SK-N-SH (cell line): ENCODE data around the gene ERAL1. TPM values are rescaled to one million over a fixed set of nuclear protein-coding genes. Genes with fewer than 3 reads are reported as not detected.
A peak's percentile ranks its signal among the peaks of the same experiment; 100 is the strongest.

ENCODE experiments used
- CTCF ChIA-PET: fragments of 300-600, 350-600 bp; formaldehyde crosslinking; extraction: SDS; loops from one replicate; lab custom pipeline; 2021; lab: Yijun Ruan, JAX
- POLR2A ChIA-PET: fragments of 350-600 bp; sonication (Branson Sonifier 250); formaldehyde crosslinking; extraction: SDS; loops from one replicate; lab custom pipeline; 2020; ENCODE audit warnings: antibody characterized with exemption, inconsistent platforms; lab: Yijun Ruan, JAX
- DNase-seq: peaks from one replicate; pipeline ENCODE4 v3.0.0; 2012
- H2AFZ ChIP-seq: fragments of 200-600 bp; sonication (generic); 2 replicates; pipeline ENCODE4 v1.8.1; 2016; ENCODE audit warnings: antibody characterized with exemption, mild to moderate bottlenecking, low read depth
- H3F3A ChIP-seq: fragments of 200-600 bp; sonication (generic); replicated peaks from 2 replicates; pipeline ENCODE3; 2016; ENCODE audit warnings: antibody characterized with exemption, mild to moderate bottlenecking; ENCODE audit not compliant: insufficient read depth
- H3K27ac ChIP-seq, 2 experiments: fragments of 200-500 bp in 1 of 2; fragments of 200-600 bp in 1 of 2; sonication (Bioruptor generic) in 1 of 2; sonication (generic), shearing (Covaris generic) in 1 of 2; 2 replicates each; pipeline versions ENCODE4 v1.5.1 to v1.6.1; 2014 to 2016; ENCODE audit warnings: low read depth in 2 of 2, inconsistent platforms in 1 of 2, low read length in 1 of 2, mild to moderate bottlenecking in 1 of 2, mixed read lengths in 1 of 2
- H3K27me3 ChIP-seq: fragments of 200-600 bp; sonication (generic), shearing (Covaris generic); 2 replicates; pipeline ENCODE4 v1.6.1; 2016; ENCODE audit warnings: mixed run types; ENCODE audit not compliant: insufficient read depth
- H3K36me3 ChIP-seq, 2 experiments: fragments of 200-500 bp in 1 of 2; fragments of 200-600 bp in 1 of 2; sonication (Bioruptor generic) in 1 of 2; sonication (generic) in 1 of 2; replicated peaks in 1 of 2; 2 replicates each; pipeline versions ENCODE3 to v1.5.1; 2014 to 2016; ENCODE audit warnings: low read length in 1 of 2, mild to moderate bottlenecking in 1 of 2; ENCODE audit not compliant: insufficient read depth in 2 of 2, control insufficient read depth in 1 of 2
- H3K4me1 ChIP-seq, 2 experiments: fragments of 200-500 bp in 1 of 2; fragments of 200-600 bp in 1 of 2; sonication (Bioruptor generic) in 1 of 2; sonication (generic), shearing (Covaris generic) in 1 of 2; 2 replicates each; pipeline versions ENCODE4 v1.5.1 to v1.6.1; 2014 to 2016; ENCODE audit warnings: low read depth in 1 of 2, low read length in 1 of 2, mixed run types in 1 of 2; ENCODE audit not compliant: insufficient read depth in 2 of 2, control insufficient read depth in 1 of 2
- H3K4me2 ChIP-seq: fragments of 200-600 bp; sonication (generic), shearing (Covaris generic); 2 replicates; pipeline ENCODE4 v1.6.1; 2017; ENCODE audit warnings: mixed run types
- H3K4me3 ChIP-seq, 2 experiments: fragments of 200-500 bp in 1 of 2; fragments of 200-600 bp in 1 of 2; sonication (Bioruptor generic) in 1 of 2; sonication (generic), shearing (Covaris generic) in 1 of 2; 2 replicates each; pipeline versions ENCODE4 v1.5.1 to v1.8.1; 2014 to 2016; ENCODE audit warnings: low read depth in 2 of 2, inconsistent platforms in 1 of 2, low read length in 1 of 2, mild to moderate bottlenecking in 1 of 2, mixed read lengths in 1 of 2, moderate library complexity in 1 of 2
- H3K79me2 ChIP-seq: fragments of 200-600 bp; sonication (generic); 2 replicates; pipeline ENCODE4 v1.8.1; 2017; ENCODE audit warnings: mild to moderate bottlenecking; ENCODE audit not compliant: insufficient read depth
- H3K9ac ChIP-seq: fragments of 200-600 bp; sonication (generic); 2 replicates; pipeline ENCODE4 v1.6.1; 2017; ENCODE audit warnings: mixed run types
- H3K9me2 ChIP-seq: fragments of 200-600 bp; sonication (generic); 2 replicates; pipeline ENCODE4 v1.6.1; 2017; ENCODE audit warnings: mixed run types
- H3K9me3 ChIP-seq: fragments of 200-600 bp; sonication (generic); 2 replicates; pipeline ENCODE4 v1.6.1; 2017; ENCODE audit warnings: mixed run types, mild to moderate bottlenecking, moderate library complexity
- H4K20me1 ChIP-seq: fragments of 200-600 bp; sonication (generic); 2 replicates; pipeline ENCODE4 v1.6.1; 2017; ENCODE audit warnings: mild to moderate bottlenecking, mixed run types; ENCODE audit not compliant: insufficient read depth
- EZH2phosphoT487 ChIP-seq: fragments of 200-600 bp; sonication (generic); IDR thresholded peaks from 2 replicates; pipeline ENCODE4 v1.6.1; 2017; ENCODE audit warnings: low read depth, mixed run types, mild to moderate bottlenecking, antibody characterized with exemption, moderate library complexity, borderline replicate concordance
- GABPA ChIP-seq: IDR thresholded peaks from 2 replicates; pipeline ENCODE4 v1.4.0; 2012; ENCODE audit warnings: low read depth, mild to moderate bottlenecking
- GATA2 ChIP-seq: sonication (generic); formaldehyde crosslinking; IDR thresholded peaks from 2 replicates; pipeline ENCODE4 v1.5.0; 2020; ENCODE audit warnings: mild to moderate bottlenecking, missing genetic modification reagents
- MXI1 ChIP-seq: IDR thresholded peaks from 2 replicates; pipeline ENCODE4 v1.6.1; 2012; ENCODE audit warnings: mild to moderate bottlenecking, low read depth, low read length, improper control_type of control experiment
- NFIC ChIP-seq: IDR thresholded peaks from 2 replicates; pipeline ENCODE4 v1.4.0; 2012; ENCODE audit warnings: borderline replicate concordance
- PBX3 ChIP-seq: IDR thresholded peaks from 2 replicates; pipeline ENCODE4; 2012
- REST ChIP-seq: IDR thresholded peaks from 2 replicates; pipeline ENCODE4 v1.6.1; 2012; ENCODE audit warnings: mild to moderate bottlenecking, low read depth, low read length, moderate library complexity
- RFX5 ChIP-seq: IDR thresholded peaks from 2 replicates; pipeline ENCODE4 v1.6.1; 2012; ENCODE audit warnings: mild to moderate bottlenecking, improper control_type of control experiment, low read length
- SMC3 ChIP-seq: IDR thresholded peaks from 2 replicates; pipeline ENCODE4 v1.6.1; 2012; ENCODE audit warnings: low read depth, low read length, improper control_type of control experiment
- TAF1 ChIP-seq: IDR thresholded peaks from 2 replicates; pipeline ENCODE4 v1.6.1; 2012; ENCODE audit warnings: low read depth, mild to moderate bottlenecking, low read length, moderate library complexity, borderline replicate concordance
- TCF12 ChIP-seq: IDR thresholded peaks from 2 replicates; pipeline ENCODE4 v1.4.0; 2012
- ZBTB33 ChIP-seq: IDR thresholded peaks from 2 replicates; pipeline ENCODE4 v1.4.0; 2012; ENCODE audit warnings: low read depth, borderline replicate concordance
- WGBS: methylation state at CpG from one replicate; pipeline ENCODE4 v1.1.6; 2017; ENCODE audit warnings: low lambda C conversion rate; 5-methylcytosine and 5-hydroxymethylcytosine counted together
- polyA plus RNA-seq, 3 experiments: library from polyadenylated mRNA; depleted of rRNA; stranded (reverse); fragments of >200 nt; gene quantifications; 2 replicates each; pipeline ENCODE4 v1.2.3, GENCODE V29; 2012
- TF ChIP-seq, protein P1 (sequence below): IDR thresholded peaks from 2 replicates; pipeline ENCODE4 v1.4.0; 2012; ENCODE audit warnings: low read depth, borderline replicate concordance

The ERAL1 gene
- polyA plus RNA-seq, 1 of the 3 experiments (the other 2 are of a cell fraction): 57.3 TPM

GRCh38 chr17:28883967-28884702 lies 29.3 kb downstream of the ERAL1 start:
- H3K9me3 ChIP-seq: no peaks in the 10 kb centered on the region
- no peak overlapping the region for H3K4me2 ChIP-seq
- no peak overlapping the region for H2AFZ ChIP-seq
- H4K20me1 ChIP-seq: 0 out of 2 replicates have a peak, but pooled peaks cover 3% of the 10 kb centered on the region
- no peak overlapping the region for H3K4me3 ChIP-seq
- no peaks in the 10 kb centered on the region for H3K27me3 ChIP-seq
- H3K27ac ChIP-seq: no peak overlapping the region
- ChIA-PET CTCF (interaction anchor here (0.9 to 1.7 kb wide), 4 partner anchors 8 to 120 kb away, joined by 3 to 8 read pairs (median 4); no protein-coding TSS in a partner anchor), POLR2A (no interaction called here)
- 91% methylated on average over 18 of the region's 27 CpGs for WGBS
- H3F3A ChIP-seq: no peaks in the 10 kb centered on the region
- no peaks in the 10 kb centered on the region for H3K4me1 ChIP-seq
- no peak overlapping the region for H3K9ac ChIP-seq
- H3K36me3 ChIP-seq: peaks cover 12 to 61% of the 10 kb centered on the region in 2 experiments
- TF ChIP-seq ZBTB33 (no peak), RFX5 (no peak), GATA2 (CRISPR knock-in tag) (no peak), REST (no peak), EZH2phosphoT487 (no peak), MXI1 (no peak), NFIC (no peak), TAF1 (no peak), PBX3 (no peak), TCF12 (no peak), SMC3 (no peak), GABPA (no peak)
- TF ChIP-seq, protein P1, sequence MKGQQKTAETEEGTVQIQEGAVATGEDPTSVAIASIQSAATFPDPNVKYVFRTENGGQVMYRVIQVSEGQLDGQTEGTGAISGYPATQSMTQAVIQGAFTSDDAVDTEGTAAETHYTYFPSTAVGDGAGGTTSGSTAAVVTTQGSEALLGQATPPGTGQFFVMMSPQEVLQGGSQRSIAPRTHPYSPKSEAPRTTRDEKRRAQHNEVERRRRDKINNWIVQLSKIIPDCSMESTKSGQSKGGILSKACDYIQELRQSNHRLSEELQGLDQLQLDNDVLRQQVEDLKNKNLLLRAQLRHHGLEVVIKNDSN: no peak
- TF ChIP-seq, all 33 proteins: peak for 0
- H3K79me2 ChIP-seq: no peaks in the 10 kb centered on the region
- peak; percentile 11 for DNase-seq
- H3K9me2 ChIP-seq: no peaks in the 10 kb centered on the region
